SK-N-SH (cell line): Measurements from ENCODE around the gene IGSF9. TPM values are rescaled to one million over a fixed set of nuclear protein-coding genes. Genes with fewer than 3 reads are reported as not detected.

Experiments
- CTCF ChIA-PET: fragments of 300-600, 350-600 bp; formaldehyde crosslinking; extraction: SDS; loops from one replicate; lab custom pipeline; 2021; lab: Yijun Ruan, JAX
- POLR2A ChIA-PET: fragments of 350-600 bp; sonication (Branson Sonifier 250); formaldehyde crosslinking; extraction: SDS; loops from one replicate; lab custom pipeline; 2020; ENCODE audit warnings: antibody characterized with exemption, inconsistent platforms; lab: Yijun Ruan, JAX
- DNase-seq: peaks from one replicate; pipeline ENCODE4 v3.0.0; 2012
- H2AFZ ChIP-seq: fragments of 200-600 bp; sonication (generic); 2 replicates; pipeline ENCODE4 v1.8.1; 2016; ENCODE audit warnings: antibody characterized with exemption, mild to moderate bottlenecking, low read depth
- H3F3A ChIP-seq: fragments of 200-600 bp; sonication (generic); replicated peaks from 2 replicates; pipeline ENCODE3; 2016; ENCODE audit warnings: antibody characterized with exemption, mild to moderate bottlenecking; ENCODE audit not compliant: insufficient read depth
- H3K27ac ChIP-seq, 2 experiments: fragments of 200-500 bp in 1 of 2; fragments of 200-600 bp in 1 of 2; sonication (Bioruptor generic) in 1 of 2; sonication (generic), shearing (Covaris generic) in 1 of 2; 2 replicates each; pipeline versions ENCODE4 v1.5.1 to v1.6.1; 2014 to 2016; ENCODE audit warnings: low read depth in 2 of 2, inconsistent platforms in 1 of 2, low read length in 1 of 2, mild to moderate bottlenecking in 1 of 2, mixed read lengths in 1 of 2
- H3K27me3 ChIP-seq: fragments of 200-600 bp; sonication (generic), shearing (Covaris generic); 2 replicates; pipeline ENCODE4 v1.6.1; 2016; ENCODE audit warnings: mixed run types; ENCODE audit not compliant: insufficient read depth
- H3K36me3 ChIP-seq, 2 experiments: fragments of 200-500 bp in 1 of 2; fragments of 200-600 bp in 1 of 2; sonication (Bioruptor generic) in 1 of 2; sonication (generic) in 1 of 2; replicated peaks in 1 of 2; 2 replicates each; pipeline versions ENCODE3 to v1.5.1; 2014 to 2016; ENCODE audit warnings: low read length in 1 of 2, mild to moderate bottlenecking in 1 of 2; ENCODE audit not compliant: insufficient read depth in 2 of 2, control insufficient read depth in 1 of 2
- H3K4me1 ChIP-seq, 2 experiments: fragments of 200-500 bp in 1 of 2; fragments of 200-600 bp in 1 of 2; sonication (Bioruptor generic) in 1 of 2; sonication (generic), shearing (Covaris generic) in 1 of 2; 2 replicates each; pipeline versions ENCODE4 v1.5.1 to v1.6.1; 2014 to 2016; ENCODE audit warnings: low read depth in 1 of 2, low read length in 1 of 2, mixed run types in 1 of 2; ENCODE audit not compliant: insufficient read depth in 2 of 2, control insufficient read depth in 1 of 2
- H3K4me2 ChIP-seq: fragments of 200-600 bp; sonication (generic), shearing (Covaris generic); 2 replicates; pipeline ENCODE4 v1.6.1; 2017; ENCODE audit warnings: mixed run types
- H3K4me3 ChIP-seq, 2 experiments: fragments of 200-500 bp in 1 of 2; fragments of 200-600 bp in 1 of 2; sonication (Bioruptor generic) in 1 of 2; sonication (generic), shearing (Covaris generic) in 1 of 2; 2 replicates each; pipeline versions ENCODE4 v1.5.1 to v1.8.1; 2014 to 2016; ENCODE audit warnings: low read depth in 2 of 2, inconsistent platforms in 1 of 2, low read length in 1 of 2, mild to moderate bottlenecking in 1 of 2, mixed read lengths in 1 of 2, moderate library complexity in 1 of 2
- H3K79me2 ChIP-seq: fragments of 200-600 bp; sonication (generic); 2 replicates; pipeline ENCODE4 v1.8.1; 2017; ENCODE audit warnings: mild to moderate bottlenecking; ENCODE audit not compliant: insufficient read depth
- H3K9ac ChIP-seq: fragments of 200-600 bp; sonication (generic); 2 replicates; pipeline ENCODE4 v1.6.1; 2017; ENCODE audit warnings: mixed run types
- H3K9me2 ChIP-seq: fragments of 200-600 bp; sonication (generic); 2 replicates; pipeline ENCODE4 v1.6.1; 2017; ENCODE audit warnings: mixed run types
- H3K9me3 ChIP-seq: fragments of 200-600 bp; sonication (generic); 2 replicates; pipeline ENCODE4 v1.6.1; 2017; ENCODE audit warnings: mixed run types, mild to moderate bottlenecking, moderate library complexity
- H4K20me1 ChIP-seq: fragments of 200-600 bp; sonication (generic); 2 replicates; pipeline ENCODE4 v1.6.1; 2017; ENCODE audit warnings: mild to moderate bottlenecking, mixed run types; ENCODE audit not compliant: insufficient read depth
- CHD2 ChIP-seq: fragments of 150-350 bp; IDR thresholded peaks from 2 replicates; pipeline ENCODE4 v1.6.1; 2018; ENCODE audit warnings: low read length; ENCODE audit not compliant: partially characterized antibody
- ELF1 ChIP-seq: IDR thresholded peaks from 2 replicates; pipeline ENCODE4 v1.4.0; 2012
- EP300 ChIP-seq, 2 experiments: IDR thresholded peaks; 2 replicates each; pipeline versions ENCODE4 v1.4.0 to v1.6.1; 2012; ENCODE audit warnings: borderline replicate concordance in 1 of 2, low read depth in 1 of 2, low read length in 1 of 2
- EZH2phosphoT487 ChIP-seq: fragments of 200-600 bp; sonication (generic); IDR thresholded peaks from 2 replicates; pipeline ENCODE4 v1.6.1; 2017; ENCODE audit warnings: low read depth, mixed run types, mild to moderate bottlenecking, antibody characterized with exemption, moderate library complexity, borderline replicate concordance
- FOSL2 ChIP-seq: IDR thresholded peaks from 2 replicates; pipeline ENCODE4 v1.4.0; 2012; ENCODE audit warnings: low read depth, mild to moderate bottlenecking, moderate library complexity, borderline replicate concordance
- FOXJ3 ChIP-seq: sonication (generic); formaldehyde crosslinking; IDR thresholded peaks from 2 replicates; pipeline ENCODE4 v1.5.1; 2020; ENCODE audit warnings: mild to moderate bottlenecking, missing genetic modification reagents
- IRF3 ChIP-seq: fragments of 150-350 bp; IDR thresholded peaks from 2 replicates; pipeline ENCODE4 v1.6.1; 2016; ENCODE audit warnings: mild to moderate bottlenecking, low read depth, low read length
- JUND ChIP-seq: IDR thresholded peaks from 2 replicates; pipeline ENCODE4 v1.4.0; 2012
- MAX ChIP-seq: IDR thresholded peaks from 2 replicates; pipeline ENCODE4 v1.4.0; 2012; ENCODE audit warnings: low read depth
- MEF2A ChIP-seq: IDR thresholded peaks from 2 replicates; pipeline ENCODE4 v1.4.0; 2012; ENCODE audit warnings: low read depth, borderline replicate concordance
- MXI1 ChIP-seq: IDR thresholded peaks from 2 replicates; pipeline ENCODE4 v1.6.1; 2012; ENCODE audit warnings: mild to moderate bottlenecking, low read depth, low read length, improper control_type of control experiment
- NRF1 ChIP-seq: IDR thresholded peaks from 2 replicates; pipeline ENCODE4 v1.6.1; 2012; ENCODE audit warnings: low read depth, mild to moderate bottlenecking, low read length
- RAD21 ChIP-seq: IDR thresholded peaks from 2 replicates; pipeline ENCODE4 v1.6.1; 2012; ENCODE audit warnings: mild to moderate bottlenecking, low read length
- RFX5 ChIP-seq: IDR thresholded peaks from 2 replicates; pipeline ENCODE4 v1.6.1; 2012; ENCODE audit warnings: mild to moderate bottlenecking, improper control_type of control experiment, low read length
- RXRA ChIP-seq: IDR thresholded peaks from 2 replicates; pipeline ENCODE4 v1.4.0; 2012; ENCODE audit warnings: low read depth, mild to moderate bottlenecking, borderline replicate concordance
- TAF1 ChIP-seq: IDR thresholded peaks from 2 replicates; pipeline ENCODE4 v1.6.1; 2012; ENCODE audit warnings: low read depth, mild to moderate bottlenecking, low read length, moderate library complexity, borderline replicate concordance
- TCF12 ChIP-seq: IDR thresholded peaks from 2 replicates; pipeline ENCODE4 v1.4.0; 2012
- WGBS: methylation state at CpG from one replicate; pipeline ENCODE4 v1.1.6; 2017; ENCODE audit warnings: low lambda C conversion rate; 5-methylcytosine and 5-hydroxymethylcytosine counted together
- polyA plus RNA-seq, 3 experiments: library from polyadenylated mRNA; depleted of rRNA; stranded (reverse); fragments of >200 nt; gene quantifications; 2 replicates each; pipeline ENCODE4 v1.2.3, GENCODE V29; 2012
- TF ChIP-seq, protein P1 (sequence below): IDR thresholded peaks from 2 replicates; pipeline ENCODE4; 2012
- TF ChIP-seq, protein P2 (sequence below): IDR thresholded peaks from 2 replicates; pipeline ENCODE4 v1.6.1; 2012; ENCODE audit warnings: mild to moderate bottlenecking, low read depth, low read length, moderate library complexity

The IGSF9 gene
- polyA plus RNA-seq, 1 of the 3 experiments (the other 2 are of a cell fraction), result 2.4 TPM

DNA sequence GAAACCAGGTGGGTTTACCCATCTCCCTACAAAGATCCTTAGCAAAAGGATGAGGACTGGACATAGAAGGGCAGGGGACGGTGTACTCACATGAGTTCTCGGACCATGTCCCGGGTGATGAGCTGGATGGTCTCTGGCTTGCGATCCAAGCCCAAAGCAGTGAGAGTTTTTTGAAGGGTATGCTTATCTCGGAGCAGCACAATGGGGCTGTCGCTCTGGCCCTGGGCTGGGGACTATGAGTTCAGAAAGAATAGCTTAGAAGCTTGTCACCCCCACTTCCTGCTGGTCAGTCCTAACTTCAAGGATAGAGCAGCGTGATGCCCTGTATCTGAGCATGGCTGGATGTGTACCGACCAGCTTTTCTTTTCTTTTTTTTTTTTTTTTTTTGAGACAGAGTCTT lies 55.0 kb downstream of the IGSF9 start:
- H3F3A ChIP-seq, result peaks cover 9% of the 10 kb centered on the region
- WGBS, result 90% methylated on average over 8 of the region's 8 CpGs
- H3K4me1 ChIP-seq, result peaks cover 13 to 25% of the 10 kb centered on the region in 2 experiments
- peak overlapping the region; percentile 78 to 94 for H3K27ac ChIP-seq
- H3K9me2 ChIP-seq, result no peaks in the 10 kb centered on the region
- no peaks in the 10 kb centered on the region for H3K79me2 ChIP-seq
- no peaks in the 10 kb centered on the region for H4K20me1 ChIP-seq
- H3K9me3 ChIP-seq, result no peaks in the 10 kb centered on the region
- no peaks in the 10 kb centered on the region for H3K36me3 ChIP-seq
- peak overlapping the region; percentile 61 for H2AFZ ChIP-seq
- no peaks in the 10 kb centered on the region for H3K27me3 ChIP-seq
- no peak overlapping the region for H3K4me3 ChIP-seq
- CTCF ChIA-PET, result interaction anchor here (0.6 to 14.6 kb wide), 27 partner anchors 10 to 1131 kb away, joined by 3 to 533 read pairs (median 6); partner anchors contain the start of genes DUSP23, FCRL6, SLAMF8 and VSIG8
- POLR2A ChIA-PET, result interaction anchor here (1.8 kb wide), 1 partner anchor 91 kb away, joined by 6 read pairs; no protein-coding TSS in a partner anchor
- TF ChIP-seq MEF2A, result no peak
- TF ChIP-seq, protein P1, sequence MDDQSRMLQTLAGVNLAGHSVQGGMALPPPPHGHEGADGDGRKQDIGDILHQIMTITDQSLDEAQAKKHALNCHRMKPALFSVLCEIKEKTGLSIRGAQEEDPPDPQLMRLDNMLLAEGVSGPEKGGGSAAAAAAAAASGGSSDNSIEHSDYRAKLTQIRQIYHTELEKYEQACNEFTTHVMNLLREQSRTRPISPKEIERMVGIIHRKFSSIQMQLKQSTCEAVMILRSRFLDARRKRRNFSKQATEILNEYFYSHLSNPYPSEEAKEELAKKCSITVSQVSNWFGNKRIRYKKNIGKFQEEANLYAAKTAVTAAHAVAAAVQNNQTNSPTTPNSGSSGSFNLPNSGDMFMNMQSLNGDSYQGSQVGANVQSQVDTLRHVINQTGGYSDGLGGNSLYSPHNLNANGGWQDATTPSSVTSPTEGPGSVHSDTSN, result no peak
- no peak for TF ChIP-seq NRF1
- TF ChIP-seq TCF12, result no peak
- TF ChIP-seq EP300 (IDR thresholded peaks at IDR 0.05; ENCODE audit: borderline replicate concordance in 1 of 2, low read depth in 1 of 2, low read length in 1 of 2), result no peak
- no peak for TF ChIP-seq MAX
- TF ChIP-seq, protein P2, sequence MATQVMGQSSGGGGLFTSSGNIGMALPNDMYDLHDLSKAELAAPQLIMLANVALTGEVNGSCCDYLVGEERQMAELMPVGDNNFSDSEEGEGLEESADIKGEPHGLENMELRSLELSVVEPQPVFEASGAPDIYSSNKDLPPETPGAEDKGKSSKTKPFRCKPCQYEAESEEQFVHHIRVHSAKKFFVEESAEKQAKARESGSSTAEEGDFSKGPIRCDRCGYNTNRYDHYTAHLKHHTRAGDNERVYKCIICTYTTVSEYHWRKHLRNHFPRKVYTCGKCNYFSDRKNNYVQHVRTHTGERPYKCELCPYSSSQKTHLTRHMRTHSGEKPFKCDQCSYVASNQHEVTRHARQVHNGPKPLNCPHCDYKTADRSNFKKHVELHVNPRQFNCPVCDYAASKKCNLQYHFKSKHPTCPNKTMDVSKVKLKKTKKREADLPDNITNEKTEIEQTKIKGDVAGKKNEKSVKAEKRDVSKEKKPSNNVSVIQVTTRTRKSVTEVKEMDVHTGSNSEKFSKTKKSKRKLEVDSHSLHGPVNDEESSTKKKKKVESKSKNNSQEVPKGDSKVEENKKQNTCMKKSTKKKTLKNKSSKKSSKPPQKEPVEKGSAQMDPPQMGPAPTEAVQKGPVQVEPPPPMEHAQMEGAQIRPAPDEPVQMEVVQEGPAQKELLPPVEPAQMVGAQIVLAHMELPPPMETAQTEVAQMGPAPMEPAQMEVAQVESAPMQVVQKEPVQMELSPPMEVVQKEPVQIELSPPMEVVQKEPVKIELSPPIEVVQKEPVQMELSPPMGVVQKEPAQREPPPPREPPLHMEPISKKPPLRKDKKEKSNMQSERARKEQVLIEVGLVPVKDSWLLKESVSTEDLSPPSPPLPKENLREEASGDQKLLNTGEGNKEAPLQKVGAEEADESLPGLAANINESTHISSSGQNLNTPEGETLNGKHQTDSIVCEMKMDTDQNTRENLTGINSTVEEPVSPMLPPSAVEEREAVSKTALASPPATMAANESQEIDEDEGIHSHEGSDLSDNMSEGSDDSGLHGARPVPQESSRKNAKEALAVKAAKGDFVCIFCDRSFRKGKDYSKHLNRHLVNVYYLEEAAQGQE, result no peak
- TF ChIP-seq JUND, result no peak
- TF ChIP-seq MXI1, result no peak
- TF ChIP-seq, all 33 proteins: peak for 0
- DNase-seq, result no peak
- Histone ChIP-seq H3K9ac (peak overlapping the region; percentile 28; the same call in 1 of the 2 replicates), H3K4me2 (peak overlapping the region; percentile 41; the same call in 1 of the 2 replicates)

- Histone ChIP-seq H3K4me3 (no peak overlapping the region), H3K36me3 (no peaks in the 10 kb centered on the region), H3F3A (peaks cover 9% of the 10 kb centered on the region), H3K9me2 (no peaks in the 10 kb centered on the region), H3K9me3 (no peaks in the 10 kb centered on the region), H3K27ac (peak overlapping the region; percentile 78 to 94), H2AFZ (peak overlapping the region; percentile 61), H3K4me2 (peak overlapping the region; percentile 41; the same call in 1 of the 2 replicates), H4K20me1 (no peaks in the 10 kb centered on the region), H3K27me3 (no peaks in the 10 kb centered on the region), H3K79me2 (no peaks in the 10 kb centered on the region), H3K9ac (peak overlapping the region; percentile 28; the same call in 1 of the 2 replicates), H3K4me1 (peaks cover 13 to 25% of the 10 kb centered on the region in 2 experiments)
- ChIA-PET POLR2A (interaction anchor here (1.8 kb wide), 1 partner anchor 91 kb away, joined by 6 read pairs; no protein-coding TSS in a partner anchor), CTCF (interaction anchor here (0.6 to 14.6 kb wide), 20 partner anchors 9 to 1130 kb away, joined by 3 to 533 read pairs (median 7); partner anchors contain the start of genes DUSP23 and FCRL6)
- 20% methylated on average over 2 of the region's 2 CpGs for whole genome bisulfite sequencing
- peak; percentile 39 for DNase-seq
- TF ChIP-seq, protein P1, result peak; percentile 52; the same call in 1 of the 2 replicates
- no peak for TF ChIP-seq RAD21
- no peak for TF ChIP-seq CHD2
- no peak for TF ChIP-seq NRF1
- TF ChIP-seq RFX5, result no peak
- no peak for TF ChIP-seq FOXJ3 (CRISPR knock-in tag)
- no peak for TF ChIP-seq EZH2phosphoT487
- TF ChIP-seq TAF1, result no peak
- peak; percentile 42; the same call in 1 of the 2 replicates for TF ChIP-seq RXRA
- TF ChIP-seq JUND, result peak; percentile 85
- peak; percentile 90 for TF ChIP-seq TCF12
- peak; percentile 47; the same call in 1 of the 2 replicates for TF ChIP-seq ELF1
- TF ChIP-seq IRF3, result no peak
- TF ChIP-seq FOSL2, result peak; percentile 90
Measured at GRCh38 chr1:159889821-159890252, 55.6 kb downstream of the IGSF9 start.
